ENCODE results near the gene CSNK1G2.

- TF ChIP-seq CTCF (IDR thresholded peaks at IDR 0.05) (no peak), POLR2A (IDR thresholded peaks at IDR 0.05) (no peak)
Measured at GRCh38 chr19:2022289-2022688, 81.3 kb downstream of the CSNK1G2 start.
